ENCODE results near the gene ZFYVE9.

ZFYVE9 gene

GRCh38 chr1:52253421-52253820 lies 111.5 kb downstream of the ZFYVE9 start:
- DNase-seq (ENCODE audit: low spot score): no peak

GRCh38 chr1:52259886-52260285 lies 118.0 kb downstream of the ZFYVE9 start:
- DNase-seq (ENCODE audit: low spot score): no peak

- DNase-seq (ENCODE audit: low spot score): no peak
Measured at GRCh38 chr1:52263153-52263910, 121.4 kb downstream of the ZFYVE9 start.

GRCh38 chr1:52264530-52265115 lies 122.7 kb downstream of the ZFYVE9 start:
- DNase-seq (ENCODE audit: low spot score): no peak

GRCh38 chr1:52266507-52266906 lies 124.6 kb downstream of the ZFYVE9 start:
- no peak for DNase-seq (ENCODE audit: low spot score)

GRCh38 chr1:52268372-52268771 lies 126.5 kb downstream of the ZFYVE9 start:
- DNase-seq (ENCODE audit: low spot score): no peak

GRCh38 chr1:52281518-52281917 lies 139.6 kb downstream of the ZFYVE9 start:
- no peak for DNase-seq (ENCODE audit: low spot score)

- DNase-seq (ENCODE audit: low spot score): no peak
Measured at GRCh38 chr1:52288286-52288685, 146.4 kb downstream of the ZFYVE9 start.

GRCh38 chr1:52294580-52294979 lies 152.7 kb downstream of the ZFYVE9 start:
- no peak for DNase-seq (ENCODE audit: low spot score)

- DNase-seq (ENCODE audit: low spot score): no peak
Measured at GRCh38 chr1:52296345-52296744, 154.5 kb downstream of the ZFYVE9 start.

GRCh38 chr1:52305417-52306226 lies 163.7 kb downstream of the ZFYVE9 start:
- no peak for DNase-seq (ENCODE audit: low spot score)

- DNase-seq (ENCODE audit: low spot score): no peak
Measured at GRCh38 chr1:52306227-52307006, 164.5 kb downstream of the ZFYVE9 start.

GRCh38 chr1:52321061-52321460 lies 179.2 kb downstream of the ZFYVE9 start:
- no peak for DNase-seq (ENCODE audit: low spot score)

- no peak for DNase-seq (ENCODE audit: low spot score)
Measured at GRCh38 chr1:52323731-52324130, 181.8 kb downstream of the ZFYVE9 start.

GRCh38 chr1:52325786-52326185 lies 183.9 kb downstream of the ZFYVE9 start:
- DNase-seq (ENCODE audit: low spot score): no peak

GRCh38 chr1:52328615-52329014 lies 186.7 kb downstream of the ZFYVE9 start:
- DNase-seq (ENCODE audit: low spot score): no peak

- no peak for DNase-seq (ENCODE audit: low spot score)
Measured at GRCh38 chr1:52332411-52332810, 190.5 kb downstream of the ZFYVE9 start.

- DNase-seq (ENCODE audit: low spot score): no peak
Measured at GRCh38 chr1:52334906-52335528, 193.1 kb downstream of the ZFYVE9 start.

GRCh38 chr1:52337439-52337838 lies 195.6 kb downstream of the ZFYVE9 start:
- DNase-seq (ENCODE audit: low spot score): no peak

- no peak for DNase-seq (ENCODE audit: low spot score)
Measured at GRCh38 chr1:52341655-52342260, 199.9 kb downstream of the ZFYVE9 start.

GRCh38 chr1:52343979-52344378 lies 202.1 kb downstream of the ZFYVE9 start:
- DNase-seq (ENCODE audit: low spot score): no peak

Measured in ecto neural progenitor cell (in vitro differentiated cells).